RWPE2 (cell line): ENCODE measurements around the gene GFOD1.
"Not testable (repeated sequence)": the region's sequence is repeated elsewhere in the genome, so short reads cannot be mapped to it uniquely, and the experiment has no call there.

ENCODE experiments used
- ATAC-seq: fragments of 200-7000 bp; cut with Tn5 transposase; 3 replicates; pipeline ENCODE4 v1.9.1; 2021; ENCODE audit warnings: low read depth
- DNase-seq: peaks from one replicate; pipeline ENCODE4 v3.0.0-alpha.2; 2020; ENCODE audit warnings: low spot score
- H3K27ac ChIP-seq: fragments of 450-650 bp; 2 replicates; pipeline ENCODE4 v1.5.1; 2017; ENCODE audit warnings: mild to moderate bottlenecking; ENCODE audit not compliant: poor library complexity, severe bottlenecking
- H3K27me3 ChIP-seq: fragments of 250-450 bp; sonication (Bioruptor Pico); 2 replicates; pipeline ENCODE4 v1.5.1; 2021; ENCODE audit warnings: mild to moderate bottlenecking, moderate library complexity; ENCODE audit not compliant: insufficient read depth, poor library complexity, severe bottlenecking
- H3K36me3 ChIP-seq: fragments of 250-450 bp; sonication (Bioruptor Pico); 2 replicates; pipeline ENCODE4 v1.5.1; 2020; ENCODE audit warnings: low read depth, mild to moderate bottlenecking, moderate library complexity
- H3K4me1 ChIP-seq: fragments of 250-450 bp; sonication (Bioruptor Pico); 2 replicates; pipeline ENCODE4 v1.5.1; 2021; ENCODE audit warnings: mild to moderate bottlenecking, moderate library complexity; ENCODE audit not compliant: insufficient read depth, poor library complexity, severe bottlenecking
- H3K4me3 ChIP-seq: fragments of 250-450 bp; sonication (Bioruptor Pico); 2 replicates; pipeline ENCODE4 v1.5.1; 2021; ENCODE audit warnings: mild to moderate bottlenecking, moderate library complexity; ENCODE audit not compliant: severe bottlenecking
- H3K9me3 ChIP-seq: fragments of 250-450 bp; sonication (Bioruptor Pico); 2 replicates; pipeline ENCODE4 v1.5.1; 2021; ENCODE audit warnings: mild to moderate bottlenecking, moderate library complexity; ENCODE audit not compliant: severe bottlenecking
- CTCF ChIP-seq: fragments of 450-650 bp; IDR thresholded peaks from one replicate; pipeline ENCODE4 v1.5.1; 2017; ENCODE audit warnings: mild to moderate bottlenecking, moderate library complexity; ENCODE audit not compliant: poor library complexity, severe bottlenecking

GFOD1 gene

GRCh38 chr6:13446381-13446780 lies 41.0 kb downstream of the GFOD1 start:
- Histone ChIP-seq H3K4me1 (peaks cover 22% of the 10 kb centered on the region), H3K27me3 (no peaks in the 10 kb centered on the region), H3K4me3 (no peak overlapping the region), H3K27ac (peak overlapping the region; percentile 44), H3K9me3 (no peaks in the 10 kb centered on the region), H3K36me3 (peaks cover 6% of the 10 kb centered on the region; the same call in 1 of the 2 replicates)
- DNase-seq: no peak
- no peak for TF ChIP-seq CTCF
- no peak for ATAC-seq

DNA sequence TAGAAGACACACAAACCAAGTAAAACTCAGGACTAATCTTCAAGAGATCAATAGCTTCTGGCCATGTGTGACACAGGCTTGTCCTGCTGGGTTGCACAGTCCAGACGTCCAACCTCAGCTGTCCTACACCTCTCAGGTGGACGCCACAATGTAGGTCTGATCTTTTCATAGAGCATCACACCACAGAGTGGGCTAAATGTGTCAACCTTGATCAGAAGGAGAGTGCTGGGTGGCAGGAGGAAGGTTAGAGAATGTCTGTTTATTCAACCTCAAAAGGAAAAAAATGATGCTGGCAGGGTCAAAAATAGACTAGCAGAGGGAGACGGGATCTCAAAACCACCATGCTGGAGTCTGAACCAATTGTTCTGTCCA lies 41.7 kb downstream of the GFOD1 start:
- ATAC-seq (no peak), DNase-seq (no peak)
- no peaks in the 10 kb centered on the region for H3K27me3 ChIP-seq
- H3K4me1 ChIP-seq: peaks cover 22% of the 10 kb centered on the region
- no peak for TF ChIP-seq CTCF
- H3K27ac ChIP-seq: peak overlapping the region; percentile 44
- H3K36me3 ChIP-seq: no peaks in the 10 kb centered on the region
- H3K4me3 ChIP-seq: no peak overlapping the region
- H3K9me3 ChIP-seq: no peaks in the 10 kb centered on the region

DNA sequence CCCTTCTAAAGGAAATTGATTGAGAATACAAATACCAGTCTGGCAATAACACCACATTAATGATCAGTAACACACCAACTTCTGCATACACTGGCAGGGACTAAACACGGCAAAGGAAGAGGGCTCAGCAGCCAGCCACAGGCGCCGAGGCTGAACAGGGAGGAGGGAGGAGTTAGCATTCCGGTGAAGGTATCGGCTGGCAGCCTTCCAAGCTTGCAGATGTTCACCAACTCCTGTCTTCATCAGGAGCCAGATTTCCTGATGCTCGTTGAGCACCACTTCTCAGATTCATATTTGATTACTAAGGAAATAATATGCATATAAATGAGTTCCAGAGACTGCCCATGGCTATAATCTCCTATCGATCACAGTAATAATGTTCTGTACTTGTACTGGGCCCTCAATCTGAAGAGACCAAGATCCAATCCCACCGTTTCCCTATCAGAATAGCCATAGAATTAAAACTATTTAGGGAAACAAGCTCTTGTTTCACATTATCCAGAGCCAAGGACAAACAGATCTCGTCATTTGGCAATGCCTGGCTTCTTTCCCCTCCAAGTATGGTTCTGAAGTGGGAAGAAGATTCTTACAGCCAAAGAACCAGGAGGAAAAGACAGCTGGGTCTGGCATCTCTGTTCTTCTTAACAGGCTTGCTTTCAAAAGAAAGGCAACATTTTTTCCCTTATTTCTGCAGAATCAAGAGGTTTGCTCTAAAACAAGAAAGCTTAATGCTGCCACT lies 42.2 kb downstream of the GFOD1 start:
- ATAC-seq (peak; percentile 92), DNase-seq (peak; percentile 93)
- no peak overlapping the region for H3K4me3 ChIP-seq
- peak overlapping the region; percentile 44 for H3K27ac ChIP-seq
- H3K4me1 ChIP-seq: peaks cover 22% of the 10 kb centered on the region
- H3K27me3 ChIP-seq: no peaks in the 10 kb centered on the region
- H3K36me3 ChIP-seq: no peaks in the 10 kb centered on the region
- H3K9me3 ChIP-seq: no peaks in the 10 kb centered on the region
- TF ChIP-seq CTCF: no peak

DNA sequence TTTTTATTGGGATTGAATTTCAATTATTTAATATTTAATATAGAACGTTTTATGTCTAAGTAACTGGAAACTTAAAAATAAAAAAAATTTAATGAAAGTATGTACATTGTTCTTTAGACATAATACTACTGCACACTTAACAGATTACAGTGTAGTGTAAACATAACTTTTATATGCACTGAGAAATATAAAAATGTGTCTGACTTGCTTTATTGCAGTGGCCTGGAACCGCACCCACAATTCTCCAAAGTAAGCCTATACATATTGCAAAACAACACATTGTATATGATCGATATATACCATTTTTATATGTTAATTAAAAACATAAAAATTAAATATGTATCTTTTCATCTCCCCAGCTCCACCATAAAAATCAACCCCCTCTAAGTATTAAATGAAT lies 42.8 kb downstream of the GFOD1 start:
- TF ChIP-seq CTCF: no peak
- peak overlapping the region; percentile 44 for H3K27ac ChIP-seq

DNA sequence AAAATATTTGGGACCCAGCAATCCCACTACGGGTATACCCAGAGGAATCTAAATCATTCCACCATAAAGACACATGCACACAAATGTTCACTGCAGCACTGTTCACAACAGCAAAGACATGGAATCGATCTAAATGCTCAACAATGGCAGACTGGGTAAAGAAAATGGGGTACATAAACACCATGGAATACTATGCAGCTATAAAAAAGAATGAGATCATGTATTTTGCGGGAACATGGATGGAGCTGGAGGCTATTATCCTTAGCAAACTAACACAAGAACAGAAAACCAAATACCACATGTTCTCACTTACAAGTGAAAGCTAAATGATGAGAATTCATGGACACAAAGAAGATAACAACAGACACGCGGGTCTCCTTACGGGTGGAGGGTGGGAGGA lies 43.4 kb downstream of the GFOD1 start:
- not testable (repeated sequence) for H3K4me3 ChIP-seq, ATAC-seq, DNase-seq, H3K27ac ChIP-seq, H3K27me3 ChIP-seq, H3K36me3 ChIP-seq, H3K9me3 ChIP-seq
- peaks cover 22% of the 10 kb centered on the region for H3K4me1 ChIP-seq

More for the DNA sequence above, 42.8 kb downstream of the GFOD1 start:
- Histone ChIP-seq H3K9me3 (no peaks in the 10 kb centered on the region), H3K4me1 (peaks cover 22% of the 10 kb centered on the region), H3K27me3 (no peaks in the 10 kb centered on the region), H3K4me3 (no peak overlapping the region), H3K36me3 (no peaks in the 10 kb centered on the region)
- ATAC-seq (no peak), DNase-seq (no peak)
